ENCODE results near the gene ERP44. TPM values are rescaled to one million over a fixed set of nuclear protein-coding genes. Genes with fewer than 3 reads are reported as not detected.
A peak's percentile ranks its signal among the peaks of the same experiment; 100 is the strongest.
"Not testable (repeated sequence)": the region's sequence is repeated elsewhere in the genome, so short reads cannot be mapped to it uniquely, and the experiment has no call there.

The ERP44 gene
- polyA plus RNA-seq, 4 donors: 33.7 to 45.6 (median 40.4) TPM

GRCh38 chr9:100070104-100071041 is 28.4 kb downstream of the ERP44 start:
- DNase-seq (ENCODE audit: low read depth in 4 of 4, low spot score in 3 of 4): no peak

- DNase-seq (ENCODE audit: low read depth in 4 of 4, low spot score in 3 of 4): not testable (repeated sequence)
These were observed 29.7 kb downstream of the ERP44 start for GRCh38 chr9:100069068-100069467.

GRCh38 chr9:100067990-100068389 is 30.8 kb downstream of the ERP44 start:
- DNase-seq (ENCODE audit: low read depth in 4 of 4, low spot score in 3 of 4): not testable (repeated sequence)

- no peak for DNase-seq (ENCODE audit: low read depth in 4 of 4, low spot score in 3 of 4)
These were observed 32.3 kb downstream of the ERP44 start for GRCh38 chr9:100066539-100066938.

- DNase-seq (ENCODE audit: low read depth in 4 of 4, low spot score in 3 of 4): no peak
These were observed 33.8 kb downstream of the ERP44 start for GRCh38 chr9:100064872-100065581.

- no peak for DNase-seq (ENCODE audit: low read depth in 4 of 4, low spot score in 3 of 4)
These were observed 35.6 kb downstream of the ERP44 start for GRCh38 chr9:100063185-100063584.

GRCh38 chr9:100062683-100063082 is 36.1 kb downstream of the ERP44 start:
- DNase-seq (ENCODE audit: low read depth in 4 of 4, low spot score in 3 of 4): not testable (repeated sequence)

GRCh38 chr9:100058699-100059579 is 39.9 kb downstream of the ERP44 start:
- DNase-seq (ENCODE audit: low read depth in 4 of 4, low spot score in 3 of 4): no peak

GRCh38 chr9:100057624-100058023 is 41.2 kb downstream of the ERP44 start:
- no peak for DNase-seq (ENCODE audit: low read depth in 4 of 4, low spot score in 3 of 4)

GRCh38 chr9:100056561-100056960 is 42.2 kb downstream of the ERP44 start:
- no peak for DNase-seq (ENCODE audit: low read depth in 4 of 4, low spot score in 3 of 4)

GRCh38 chr9:100052375-100052774 is 46.4 kb downstream of the ERP44 start:
- DNase-seq (ENCODE audit: low read depth in 4 of 4, low spot score in 3 of 4): no peak

GRCh38 chr9:100049551-100049950 is 49.2 kb downstream of the ERP44 start:
- DNase-seq (ENCODE audit: low read depth in 4 of 4, low spot score in 3 of 4): no peak

- DNase-seq (ENCODE audit: low read depth in 4 of 4, low spot score in 3 of 4): no peak
These were observed 60.3 kb downstream of the ERP44 start for GRCh38 chr9:100038472-100038871.

- no peak for DNase-seq (ENCODE audit: low read depth in 4 of 4, low spot score in 3 of 4)
These were observed 64.8 kb downstream of the ERP44 start for GRCh38 chr9:100033877-100034551.

GRCh38 chr9:100030548-100030947 is 68.3 kb downstream of the ERP44 start:
- no peak for DNase-seq (ENCODE audit: low read depth in 4 of 4, low spot score in 3 of 4)

GRCh38 chr9:100029251-100029650 is 69.5 kb downstream of the ERP44 start:
- DNase-seq (ENCODE audit: low read depth in 4 of 4, low spot score in 3 of 4): no peak

GRCh38 chr9:100028201-100028784 is 70.5 kb downstream of the ERP44 start:
- DNase-seq (ENCODE audit: low read depth in 4 of 4, low spot score in 3 of 4): peak; percentile 27 to 46 (median 39)

- DNase-seq (ENCODE audit: low read depth in 4 of 4, low spot score in 3 of 4): no peak
These were observed 71.3 kb downstream of the ERP44 start for GRCh38 chr9:100027543-100027942.

GRCh38 chr9:100021931-100022330 is 76.9 kb downstream of the ERP44 start:
- no peak for DNase-seq (ENCODE audit: low read depth in 4 of 4, low spot score in 3 of 4)

Measured in left renal pelvis (tissue), 4 donors.